ENCODE measurements around the gene C1QTNF8.

- TF ChIP-seq CTCF (IDR thresholded peaks at IDR 0.05) = no peak
- TF ChIP-seq POLR2A (IDR thresholded peaks at IDR 0.05) = no peak
Measured at GRCh38 chr16:1049113-1049975, 46.7 kb downstream of the C1QTNF8 start.
